Tibial nerve (tissue), 4 donors: Measurements from ENCODE around the gene SLC25A51. TPM values are rescaled to one million over a fixed set of nuclear protein-coding genes. Genes with fewer than 3 reads are reported as not detected.

ENCODE experiments used
- DNase-seq, 2 donors: peaks; one replicate each; pipeline ENCODE4 v3.0.0-alpha.2; 2019; ENCODE audit warnings: low spot score in 2 of 2
- H3K27ac ChIP-seq, 4 donors: fragments of 200-600 bp; sonication (generic) in 3 of 4; one replicate each; pipeline ENCODE4 v1.5.1; 2017 to 2019; ENCODE audit warnings: mild to moderate bottlenecking in 1 of 4
- H3K27me3 ChIP-seq, 2 donors: fragments of 200-600 bp; sonication (generic) in 1 of 2; one replicate each; pipeline versions ENCODE4 v1.5.1 to v1.6.0; 2017 to 2019
- H3K36me3 ChIP-seq, 3 donors: fragments of 200-600 bp; sonication (generic); one replicate each; pipeline ENCODE4 v1.5.1; 2018 to 2019
- H3K4me1 ChIP-seq, 4 donors: fragments of 200-600 bp; sonication (generic) in 3 of 4; one replicate each; pipeline ENCODE4 v1.5.1; 2017 to 2019
- H3K4me3 ChIP-seq, 4 donors: fragments of 200-600 bp; sonication (generic) in 3 of 4; one replicate each; pipeline ENCODE4 v1.5.1; 2017 to 2019; ENCODE audit warnings: mild to moderate bottlenecking in 1 of 4, moderate library complexity in 1 of 4
- H3K9me3 ChIP-seq, 4 donors: fragments of 200-600 bp; sonication (generic) in 3 of 4; one replicate each; pipeline ENCODE4 v1.5.1; 2017 to 2019
- EP300 ChIP-seq, 2 donors: sonication (generic); formaldehyde crosslinking; IDR thresholded peaks; one replicate each; pipeline ENCODE4 v1.6.1; 2017; ENCODE audit warnings: antibody characterized with exemption in 2 of 2, mild to moderate bottlenecking in 1 of 2
- POLR2A ChIP-seq, 2 donors: fragments of 450-650 bp; IDR thresholded peaks; one replicate each; pipeline ENCODE4 v1.6.1; 2017; ENCODE audit warnings: antibody characterized with exemption in 2 of 2, mild to moderate bottlenecking in 2 of 2, moderate library complexity in 2 of 2
- WGBS, 2 donors: methylation state at CpG; one replicate each; pipeline ENCODE4 v1.1.5; 2018; 5-methylcytosine and 5-hydroxymethylcytosine counted together
- total RNA-seq, 4 donors: library from RNA; depleted of rRNA; stranded (reverse); fragments of >200 nt; gene quantifications; one replicate each; pipeline ENCODE4 v1.1.0, GENCODE V29; 2016
- TF ChIP-seq, protein P1 (sequence below), 5 experiments: fragments of 200-600 bp in 3 of 5; fragments of 450-650 bp in 2 of 5; sonication (generic) in 3 of 5; IDR thresholded peaks; one replicate each; pipeline ENCODE4 v1.5.1; 2016 to 2019; ENCODE audit warnings: antibody characterized with exemption in 5 of 5, mild to moderate bottlenecking in 3 of 5, moderate library complexity in 2 of 5

The SLC25A51 gene
- total RNA-seq, 4 donors from 2014 or later, result 21.6 to 28.4 (median 25.7) TPM

GRCh38 chr9:37921168-37921510, 17.2 kb upstream of the SLC25A51 start:
- 87 to 90% methylated on average over 7 of the region's 7 CpGs for WGBS, 2 donors
- Histone ChIP-seq H3K27me3 (no peaks in the 10 kb centered on the region), H3K36me3 (no peaks in the 10 kb centered on the region), H3K4me1 (peaks cover 0 to 39% (median 12%) of the 10 kb centered on the region in 4 donors), H3K4me3 (no peak overlapping the region), H3K9me3 (no peaks in the 10 kb centered on the region), H3K27ac (no peak overlapping the region)
- TF ChIP-seq EP300 (IDR thresholded peaks at IDR 0.05) (no peak), POLR2A (IDR thresholded peaks at IDR 0.05) (no peak)
- TF ChIP-seq, protein P1, sequence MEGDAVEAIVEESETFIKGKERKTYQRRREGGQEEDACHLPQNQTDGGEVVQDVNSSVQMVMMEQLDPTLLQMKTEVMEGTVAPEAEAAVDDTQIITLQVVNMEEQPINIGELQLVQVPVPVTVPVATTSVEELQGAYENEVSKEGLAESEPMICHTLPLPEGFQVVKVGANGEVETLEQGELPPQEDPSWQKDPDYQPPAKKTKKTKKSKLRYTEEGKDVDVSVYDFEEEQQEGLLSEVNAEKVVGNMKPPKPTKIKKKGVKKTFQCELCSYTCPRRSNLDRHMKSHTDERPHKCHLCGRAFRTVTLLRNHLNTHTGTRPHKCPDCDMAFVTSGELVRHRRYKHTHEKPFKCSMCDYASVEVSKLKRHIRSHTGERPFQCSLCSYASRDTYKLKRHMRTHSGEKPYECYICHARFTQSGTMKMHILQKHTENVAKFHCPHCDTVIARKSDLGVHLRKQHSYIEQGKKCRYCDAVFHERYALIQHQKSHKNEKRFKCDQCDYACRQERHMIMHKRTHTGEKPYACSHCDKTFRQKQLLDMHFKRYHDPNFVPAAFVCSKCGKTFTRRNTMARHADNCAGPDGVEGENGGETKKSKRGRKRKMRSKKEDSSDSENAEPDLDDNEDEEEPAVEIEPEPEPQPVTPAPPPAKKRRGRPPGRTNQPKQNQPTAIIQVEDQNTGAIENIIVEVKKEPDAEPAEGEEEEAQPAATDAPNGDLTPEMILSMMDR (IDR thresholded peaks at IDR 0.05), result no peak
- no peak for DNase-seq

- H3K4me3 ChIP-seq, result no peak overlapping the region
- no peak overlapping the region for H3K27ac ChIP-seq
- peaks cover 0 to 43% (median 12%) of the 10 kb centered on the region in 4 donors for H3K4me1 ChIP-seq
- no peaks in the 10 kb centered on the region for H3K9me3 ChIP-seq
- 84 to 88% methylated on average over 4 to 5 of the region's 5 CpGs for WGBS, 2 donors
- H3K27me3 ChIP-seq, result no peaks in the 10 kb centered on the region
- TF ChIP-seq, protein P1 (IDR thresholded peaks at IDR 0.05), result no peak
- TF ChIP-seq EP300 (IDR thresholded peaks at IDR 0.05) (no peak), POLR2A (IDR thresholded peaks at IDR 0.05) (no peak)
- no peaks in the 10 kb centered on the region for H3K36me3 ChIP-seq
- DNase-seq, result no peak
These were observed 16.7 kb upstream of the SLC25A51 start for GRCh38 chr9:37920471-37921167.

GRCh38 chr9:37919956-37920335, 16.0 kb upstream of the SLC25A51 start:
- H3K27me3 ChIP-seq, result no peaks in the 10 kb centered on the region
- TF ChIP-seq, protein P1 (IDR thresholded peaks at IDR 0.05), result no peak
- TF ChIP-seq EP300 (IDR thresholded peaks at IDR 0.05), result no peak
- TF ChIP-seq POLR2A (IDR thresholded peaks at IDR 0.05), result no peak

DNA sequence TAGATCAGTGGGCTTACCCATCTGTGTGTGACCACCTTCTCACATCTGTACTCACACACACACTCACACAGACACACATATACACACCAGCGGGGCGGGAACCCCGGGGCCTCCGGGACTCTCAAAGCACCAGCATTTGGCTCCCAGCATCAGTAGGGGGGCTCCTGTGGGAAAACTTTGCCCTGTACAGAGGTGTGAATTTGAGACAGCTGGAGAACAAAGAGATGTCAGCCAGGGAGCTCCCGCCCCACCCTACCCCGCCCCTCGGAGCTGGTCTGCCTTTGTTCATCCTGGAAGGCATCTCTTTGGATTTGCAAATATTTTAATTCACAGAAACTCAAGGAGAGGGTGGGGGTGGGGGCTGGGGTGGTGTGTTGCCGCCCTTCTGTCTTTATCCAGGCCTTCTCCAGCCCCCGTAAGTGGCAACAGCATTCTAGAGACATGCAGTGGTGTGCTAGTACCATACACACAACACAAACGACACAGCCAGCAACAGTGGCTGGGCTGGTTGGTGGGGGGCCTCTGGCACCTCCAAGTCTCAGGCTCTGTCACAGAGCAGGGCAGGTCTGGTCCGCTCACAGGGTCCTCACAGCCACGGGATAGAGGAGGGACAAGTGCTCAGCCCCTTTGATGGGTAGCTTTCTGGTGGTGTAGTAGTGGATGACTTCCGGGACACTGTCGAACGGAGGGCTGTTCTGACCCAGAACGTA, 15.5 kb upstream of the SLC25A51 start:
- H3K4me1 ChIP-seq, result peaks cover 0 to 51% (median 12%) of the 10 kb centered on the region in 4 donors
- H3K27me3 ChIP-seq, result no peaks in the 10 kb centered on the region
- no peak overlapping the region for H3K4me3 ChIP-seq
- no peaks in the 10 kb centered on the region for H3K36me3 ChIP-seq
- WGBS, 2 donors, result 84 to 85% methylated on average over 16 of the region's 16 CpGs
- H3K27ac ChIP-seq, result peak overlapping the region in 2 of 4 donors; percentile 85 to 89
- TF ChIP-seq EP300 (IDR thresholded peaks at IDR 0.05) (no peak), POLR2A (IDR thresholded peaks at IDR 0.05) (no peak)
- TF ChIP-seq, protein P1 (IDR thresholded peaks at IDR 0.05), result no peak
- no peak for DNase-seq
- no peaks in the 10 kb centered on the region for H3K9me3 ChIP-seq

More at GRCh38 chr9:37919956-37920335, 16.0 kb upstream of the SLC25A51 start:
- no peaks in the 10 kb centered on the region for H3K36me3 ChIP-seq
- 91 to 94% methylated on average over 6 of the region's 6 CpGs for WGBS, 2 donors
- H3K4me1 ChIP-seq, result peaks cover 0 to 45% (median 12%) of the 10 kb centered on the region in 4 donors
- H3K9me3 ChIP-seq, result no peaks in the 10 kb centered on the region
- H3K27ac ChIP-seq, result peak overlapping the region in 1 of 4 donors; percentile 85
- H3K4me3 ChIP-seq, result no peak overlapping the region
- DNase-seq, result no peak

DNA sequence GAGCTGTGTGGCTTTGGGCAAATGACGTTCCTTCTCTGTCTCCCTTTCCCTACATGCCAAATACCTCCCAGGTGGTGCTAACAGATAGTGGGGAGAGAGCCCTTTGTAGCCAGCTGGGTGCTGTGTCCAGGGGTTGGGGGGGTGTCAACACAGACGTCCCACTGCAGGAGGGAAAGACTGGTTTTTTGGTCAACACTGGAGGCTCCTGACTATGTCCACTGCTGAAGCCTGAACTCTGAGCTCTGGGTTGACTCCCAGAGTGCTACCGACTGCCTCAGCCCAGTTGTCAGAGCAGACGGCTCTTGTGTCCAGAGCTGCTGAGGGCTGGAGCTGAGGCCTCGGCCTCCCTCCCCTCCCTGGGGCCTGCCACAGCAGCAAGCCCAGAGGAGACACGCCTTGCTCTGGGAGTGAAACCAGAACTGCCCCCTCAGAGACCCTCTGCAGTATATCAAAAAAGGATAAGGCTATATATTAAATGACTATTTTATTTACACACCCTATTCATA, 14.8 kb upstream of the SLC25A51 start:
- Histone ChIP-seq H3K9me3 (no peaks in the 10 kb centered on the region), H3K27ac (peak overlapping the region in 2 of 4 donors; percentile 85 to 89), H3K4me3 (no peak overlapping the region), H3K4me1 (peaks cover 0 to 57% (median 12%) of the 10 kb centered on the region in 4 donors), H3K27me3 (no peaks in the 10 kb centered on the region), H3K36me3 (no peaks in the 10 kb centered on the region)
- TF ChIP-seq POLR2A (IDR thresholded peaks at IDR 0.05) (no peak), EP300 (IDR thresholded peaks at IDR 0.05) (no peak)
- TF ChIP-seq, protein P1 (IDR thresholded peaks at IDR 0.05), result no peak
- no peak for DNase-seq
- 65 to 69% methylated on average over 4 to 5 of the region's 6 CpGs for WGBS, 2 donors
